ENCODE data around the gene FGR.
A peak's percentile ranks its signal among the peaks of the same experiment; 100 is the strongest.

FGR gene

DNA sequence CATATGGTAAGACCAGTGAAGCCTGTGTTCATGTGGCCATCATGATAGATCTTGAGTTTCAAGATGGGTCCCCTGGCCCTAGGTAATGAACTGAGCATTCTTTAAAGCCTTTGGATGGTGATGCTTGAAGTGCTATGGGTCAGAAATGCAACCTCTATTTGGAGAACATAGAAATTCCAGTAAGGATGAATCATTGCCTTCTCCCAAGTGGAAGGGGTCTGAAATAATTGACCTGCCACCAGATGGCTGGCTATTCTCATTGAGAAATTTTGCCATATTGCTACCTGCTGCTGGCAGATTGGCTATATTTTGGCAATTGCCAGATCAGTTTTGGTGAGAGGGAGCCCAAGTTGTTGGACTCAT, 37.7 kb upstream of the FGR start:
- Histone ChIP-seq H3K9me3 (no peaks in the 10 kb centered on the region), H3K36me3 (no peaks in the 10 kb centered on the region), H3K4me3 (ENCODE audit: low read depth, low read length) (peak overlapping the region; percentile 56), H3K27me3 (no peaks in the 10 kb centered on the region), H3K4me1 (no peaks in the 10 kb centered on the region)
- no peak for TF ChIP-seq CTCF (IDR thresholded peaks at IDR 0.05; ENCODE audit: low read depth, low read length)
- DNase-seq: no peak

DNA sequence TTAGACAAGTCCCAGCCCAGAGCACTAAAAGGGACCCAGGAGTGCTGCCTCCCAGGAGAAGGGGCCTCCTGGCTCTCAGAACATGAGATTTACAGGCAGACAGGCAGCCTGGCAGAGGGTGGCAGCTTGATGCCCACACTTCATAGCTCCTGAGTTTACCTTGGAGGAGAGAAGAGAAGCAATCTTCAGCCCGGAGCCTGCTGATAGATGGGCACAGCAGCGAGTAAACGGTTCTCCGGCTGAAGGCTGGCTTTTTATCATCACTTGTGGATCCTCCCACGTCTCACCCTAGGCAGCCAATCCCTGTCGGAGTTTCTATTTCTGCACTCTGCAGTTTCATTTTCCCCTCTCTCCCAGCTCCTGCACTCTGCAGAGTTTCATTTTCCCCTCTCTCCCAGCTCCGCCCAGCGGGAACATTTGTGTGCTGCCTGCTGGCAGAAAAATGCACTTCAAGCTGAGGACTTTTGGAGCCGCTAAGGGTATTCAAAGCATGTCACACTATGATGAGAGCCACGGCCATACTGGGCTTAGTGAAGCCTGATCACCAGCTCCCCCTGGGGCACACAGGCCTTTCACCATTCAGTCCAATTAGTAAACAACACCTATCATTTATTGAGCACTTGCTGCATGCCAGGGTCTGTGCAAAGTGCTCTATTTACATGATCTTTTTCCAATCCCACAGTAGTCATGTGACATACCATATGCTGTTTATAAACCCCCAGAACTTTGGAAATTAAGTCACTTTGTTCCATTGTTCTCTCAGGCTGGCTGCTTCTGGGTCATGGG, 37.2 kb upstream of the FGR start, which contains the start of gene IFI6:
Gene IFI6 (minus strand): TSS at position 229 of the 786 bp plus-strand sequence. CDS start 2,878 bp downstream, outside the sequence.
- Histone ChIP-seq H3K27me3 (no peaks in the 10 kb centered on the region), H3K9me3 (no peaks in the 10 kb centered on the region), H3K4me1 (no peaks in the 10 kb centered on the region), H3K36me3 (no peaks in the 10 kb centered on the region), H3K4me3 (ENCODE audit: low read depth, low read length) (peak within 1 kb of the TSS; percentile 56)
- TF ChIP-seq CTCF (IDR thresholded peaks at IDR 0.05; ENCODE audit: low read depth, low read length): 0 out of 2 replicates have a peak, but pooled peaks have one; percentile 32
- DNase-seq: peak; percentile 80

GRCh38 chr1:27669876-27670275, 34.9 kb upstream of the FGR start:
- no peaks in the 10 kb centered on the region for H3K27me3 ChIP-seq
- DNase-seq: no peak
- no peaks in the 10 kb centered on the region for H3K36me3 ChIP-seq
- H3K4me1 ChIP-seq: no peaks in the 10 kb centered on the region
- no peaks in the 10 kb centered on the region for H3K9me3 ChIP-seq
- H3K4me3 ChIP-seq (ENCODE audit: low read depth, low read length): no peak overlapping the region; the same call in 1 of the 2 replicates
- TF ChIP-seq CTCF (IDR thresholded peaks at IDR 0.05; ENCODE audit: low read depth, low read length): no peak

- Histone ChIP-seq H3K9me3 (no peaks in the 10 kb centered on the region), H3K27me3 (no peaks in the 10 kb centered on the region), H3K4me1 (no peaks in the 10 kb centered on the region), H3K36me3 (no peaks in the 10 kb centered on the region), H3K4me3 (ENCODE audit: low read depth, low read length) (peak overlapping the region; percentile 56)
- TF ChIP-seq CTCF (IDR thresholded peaks at IDR 0.05; ENCODE audit: low read depth, low read length): peak; percentile 45
- DNase-seq: peak; percentile 68
Measured at GRCh38 chr1:27668808-27669723, 34.1 kb upstream of the FGR start.

- Histone ChIP-seq H3K36me3 (no peaks in the 10 kb centered on the region), H3K27me3 (no peaks in the 10 kb centered on the region), H3K4me3 (ENCODE audit: low read depth, low read length) (no peak overlapping the region), H3K9me3 (no peaks in the 10 kb centered on the region), H3K4me1 (no peaks in the 10 kb centered on the region)
- TF ChIP-seq CTCF (IDR thresholded peaks at IDR 0.05; ENCODE audit: low read depth, low read length): no peak
- DNase-seq: no peak
Measured at GRCh38 chr1:27668121-27668807, 33.3 kb upstream of the FGR start.
